Posterior cingulate gyrus (tissue), 11 donors: ENCODE results near the gene FAM236C.
"Not testable (repeated sequence)": the region's sequence is repeated elsewhere in the genome, so short reads cannot be mapped to it uniquely, and the experiment has no call there.

Experiments
- DNase-seq, 10 donors: peaks; one replicate each; pipeline versions ENCODE4 v3.0.0 to v3.0.0-alpha.2; 2020 to 2021; ENCODE audit warnings: mixed read lengths in 3 of 10
- intact Hi-C: fragments of 100-400 bp; cut with DNase I; formaldehyde crosslinking; loops from one replicate; pipeline ENCODE4 v1.15.1; 2023

The FAM236C gene

DNA sequence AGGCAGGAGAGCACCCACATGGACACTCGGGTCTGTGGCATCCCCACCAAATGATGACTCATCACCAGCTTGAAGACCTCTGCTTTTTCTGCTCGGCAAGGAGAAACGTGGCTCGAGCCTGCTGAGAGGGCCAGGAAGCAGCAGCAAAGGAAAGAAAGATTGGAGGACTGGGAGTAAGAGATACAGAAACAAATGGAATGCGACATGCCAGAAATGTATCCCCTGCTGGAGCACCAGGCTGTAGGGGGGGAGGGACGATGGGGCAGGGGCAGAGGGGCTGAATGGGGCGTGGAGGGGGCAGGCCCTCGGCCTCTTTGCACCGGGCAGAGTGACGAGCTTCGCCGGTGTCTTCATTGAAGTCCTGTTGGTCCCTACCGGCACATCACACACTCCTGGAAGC, at the start of gene FAM236C:
TSS of gene FAM236C (plus strand) at position 301 of the 400 bp plus-strand sequence. CDS start 100 bp downstream, outside the sequence.
- DNase-seq, intact Hi-C loops: not testable (repeated sequence)

DNA sequence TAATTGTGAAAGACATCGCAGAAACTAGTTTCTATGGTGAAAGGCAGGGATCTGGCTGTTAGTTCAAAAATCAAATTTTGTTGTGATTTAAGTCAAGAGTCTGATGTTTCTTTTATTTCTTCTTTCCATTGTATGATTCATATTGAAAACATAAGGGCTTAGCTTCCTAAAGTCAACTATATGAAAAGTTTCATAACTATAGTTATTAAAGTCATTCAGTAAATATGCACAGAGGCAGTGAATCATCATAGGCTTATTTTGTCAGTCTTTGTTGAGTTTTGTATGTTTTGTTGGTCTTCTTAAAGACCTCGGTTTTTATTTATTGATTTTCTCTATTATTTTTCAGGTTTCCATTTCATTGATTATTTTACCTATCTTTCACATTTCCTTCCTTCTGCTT, 29.5 kb upstream of the FAM236C start:
- intact Hi-C loops, DNase-seq: not testable (repeated sequence)

DNA sequence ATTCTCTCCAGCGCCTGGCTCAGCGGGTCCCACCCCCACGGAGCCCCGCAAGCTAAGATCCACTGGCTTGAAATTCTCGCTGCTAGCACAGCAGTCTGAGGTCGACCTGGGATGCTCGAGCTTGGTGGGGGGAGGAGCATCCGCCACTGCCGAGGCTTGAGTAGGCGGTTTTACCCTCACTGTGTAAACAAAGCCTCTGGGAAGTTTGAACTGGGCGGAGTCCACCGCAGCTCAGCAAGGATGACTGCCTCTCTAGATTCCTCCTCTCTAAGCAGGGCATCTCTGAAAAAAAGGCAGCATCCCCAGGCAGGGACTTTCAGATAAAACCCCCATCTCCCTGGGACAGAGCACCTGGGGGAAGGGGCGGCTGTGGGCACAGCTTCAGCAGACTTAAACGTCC, 22.7 kb upstream of the FAM236C start:
- intact Hi-C loops, DNase-seq: not testable (repeated sequence)

DNA sequence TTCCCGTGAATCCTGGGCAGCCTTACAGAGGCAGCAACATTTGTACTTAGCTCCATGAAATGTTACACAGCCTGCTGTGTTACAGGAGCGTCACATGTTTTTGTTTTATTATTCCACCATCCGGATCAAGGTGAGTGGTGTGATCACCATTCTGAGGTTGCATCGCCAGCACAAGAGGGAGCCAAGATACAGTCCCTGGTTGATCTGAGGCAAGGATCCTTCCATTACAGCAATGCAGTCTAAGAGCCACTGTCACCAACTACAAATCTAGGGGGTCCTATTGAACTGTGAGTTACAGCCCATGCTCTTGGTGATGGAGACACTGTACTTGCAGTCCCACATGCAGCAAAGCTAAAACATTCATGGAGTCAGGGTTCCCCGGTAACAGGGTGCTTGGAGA, 3.7 kb downstream of the FAM236C start:
- DNase-seq, intact Hi-C loops: not testable (repeated sequence)

DNA sequence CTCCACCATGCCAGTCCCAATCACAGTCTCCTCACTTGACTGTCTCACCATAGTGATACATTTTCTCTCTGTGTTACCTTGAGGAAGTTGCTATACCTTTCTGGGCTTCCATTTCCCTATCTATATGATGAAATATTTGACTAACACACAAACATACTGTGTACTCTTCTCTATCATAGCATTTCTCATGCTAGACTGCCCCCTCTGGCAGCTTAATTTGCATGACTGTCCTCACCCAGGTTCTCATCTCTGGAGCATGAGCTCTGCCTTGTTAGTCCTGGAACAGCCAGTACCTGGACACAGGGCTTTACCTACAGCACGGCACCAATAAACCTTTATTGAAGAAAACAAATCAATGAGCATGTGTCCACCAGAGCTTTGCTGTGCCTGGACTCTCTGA, 19.9 kb downstream of the FAM236C start:
- DNase-seq, intact Hi-C loops: not testable (repeated sequence)

DNA sequence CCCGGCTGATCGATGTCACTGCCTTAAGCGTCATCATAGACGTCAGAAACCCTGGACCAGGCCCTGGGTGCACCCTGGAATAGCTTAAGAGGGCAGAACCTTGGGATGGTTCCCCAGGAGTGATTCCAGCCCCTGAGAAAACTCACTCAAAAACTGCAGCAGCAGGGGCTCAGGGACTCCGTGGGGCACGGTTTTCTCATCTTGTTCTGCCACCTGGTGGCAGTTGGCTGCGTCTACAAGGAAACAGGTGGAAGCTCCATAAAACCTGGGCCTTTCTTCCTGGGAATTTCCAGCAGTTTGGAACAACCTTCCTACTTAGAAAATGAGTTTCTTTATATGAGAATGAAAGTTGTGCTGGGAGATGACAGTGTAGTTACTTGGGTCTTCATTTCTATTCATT, 24.0 kb downstream of the FAM236C start:
- DNase-seq, intact Hi-C loops: not testable (repeated sequence)

DNA sequence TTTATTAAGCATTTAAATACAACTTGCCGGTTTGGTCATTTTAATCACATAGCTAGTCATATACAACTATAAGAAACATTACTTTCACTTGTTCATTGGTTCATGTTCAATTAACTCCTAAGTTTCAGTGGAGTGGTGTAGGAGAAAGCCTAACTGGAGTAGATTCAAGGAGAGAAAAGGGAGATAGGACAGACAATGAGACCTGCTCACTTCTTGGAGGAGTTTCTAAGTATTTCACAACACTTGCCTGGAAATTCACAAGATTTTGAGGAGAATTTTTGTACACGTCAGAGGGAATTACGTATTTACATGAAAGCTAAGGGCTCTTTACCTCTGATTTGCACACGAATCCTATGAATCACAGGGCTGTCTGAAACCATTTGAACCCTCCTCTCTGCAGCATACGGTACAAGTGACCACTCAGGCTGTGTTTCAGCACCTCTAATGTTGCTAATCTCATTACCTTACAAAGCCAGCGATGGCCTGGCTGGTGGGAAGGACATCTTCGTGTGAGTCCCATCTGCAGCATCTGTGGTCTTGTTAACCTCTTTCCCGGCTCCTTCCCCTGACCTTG, 24.6 kb downstream of the FAM236C start:
- not testable (repeated sequence) for DNase-seq

DNA sequence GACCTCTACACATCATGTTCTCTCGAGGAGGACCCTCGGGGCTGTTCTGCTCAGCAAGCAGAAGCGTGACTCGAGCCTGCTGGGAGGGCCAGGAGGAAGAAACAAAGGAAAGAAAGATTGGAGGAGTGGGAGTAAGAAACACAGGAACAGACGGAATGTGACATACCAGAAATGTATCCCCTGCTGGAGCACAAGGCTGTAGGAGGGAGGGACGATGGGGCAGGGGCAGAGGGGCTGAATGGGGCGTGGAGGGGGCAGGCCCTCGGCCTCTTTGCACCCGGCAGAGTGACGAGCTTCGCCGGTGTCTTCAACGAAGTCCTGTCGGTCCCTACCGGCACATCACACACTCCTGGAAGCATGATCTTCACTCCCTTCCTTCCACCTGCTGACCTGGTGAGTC, 25.5 kb downstream of the FAM236C start, which contains the start of gene FAM236A:
TSS of gene FAM236A (plus strand) at position 301 of the 400 bp plus-strand sequence. CDS start at position 358, 57 bp downstream.
- DNase-seq, result not testable (repeated sequence)

More for the DNA sequence above, 24.6 kb downstream of the FAM236C start:
- intact Hi-C loops, result not testable (repeated sequence)

DNA sequence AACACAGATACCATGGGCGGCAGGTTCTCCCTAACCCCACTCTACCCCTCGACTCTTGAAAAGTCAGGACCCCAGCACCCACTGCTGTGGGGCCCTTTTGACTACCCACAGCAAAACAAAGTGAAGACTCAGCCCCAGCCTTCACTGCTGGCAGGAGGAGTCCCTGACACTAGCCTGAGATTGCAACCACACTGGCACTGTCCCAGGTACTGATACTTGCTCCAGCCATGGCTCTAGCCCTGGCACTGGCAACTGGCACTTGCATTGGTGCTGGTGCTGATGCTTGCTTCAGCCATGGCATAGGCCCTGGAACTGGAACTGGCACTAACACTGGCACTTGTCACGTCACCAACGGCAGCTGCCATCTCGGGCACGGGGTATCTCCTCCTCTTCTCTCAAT, 29.9 kb downstream of the FAM236C start:
- intact Hi-C loops, DNase-seq: not testable (repeated sequence)

More for the DNA sequence above, 25.5 kb downstream of the FAM236C start, which contains the start of gene FAM236A:
- intact Hi-C loops, result not testable (repeated sequence)

DNA sequence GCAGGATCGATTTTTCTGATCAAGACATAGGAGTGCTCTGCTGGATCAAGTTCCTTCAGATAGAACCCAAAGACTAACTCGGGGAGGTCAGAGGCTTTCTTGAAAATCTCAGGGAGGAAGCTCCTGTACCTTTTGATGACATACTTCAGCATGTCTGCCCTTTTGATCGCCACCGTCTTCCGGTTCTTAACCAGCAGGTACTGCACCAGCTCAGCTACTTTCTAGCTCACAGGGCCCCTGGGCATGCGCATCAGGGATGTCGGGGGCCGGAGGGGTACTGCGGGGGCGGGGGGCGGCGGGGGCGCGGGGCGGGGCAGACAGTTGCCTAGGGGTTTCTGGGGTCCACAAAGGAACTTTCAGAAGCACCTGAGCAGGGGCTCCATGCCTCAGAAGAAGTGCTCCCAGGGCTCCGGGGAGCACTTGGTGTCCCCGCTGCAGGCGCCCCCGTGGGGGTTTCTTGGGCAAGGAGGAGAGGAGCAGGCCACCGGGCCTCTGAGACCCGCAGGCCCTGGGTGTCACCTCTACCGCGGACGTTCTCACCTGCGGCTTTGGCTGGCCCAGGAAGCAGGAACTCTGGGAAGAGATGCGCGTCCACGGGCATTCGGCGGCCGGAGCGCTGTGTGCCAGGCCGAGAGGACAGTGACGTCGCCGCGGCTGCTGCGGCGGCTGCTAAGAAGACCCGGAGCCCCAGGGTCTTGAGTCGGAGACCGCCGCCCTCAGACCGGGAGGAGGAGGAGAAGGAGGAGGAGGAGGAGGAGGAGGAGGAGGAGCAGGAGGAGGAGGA, 30.8 kb downstream of the FAM236C start:
- intact Hi-C loops, DNase-seq: not testable (repeated sequence)

DNA sequence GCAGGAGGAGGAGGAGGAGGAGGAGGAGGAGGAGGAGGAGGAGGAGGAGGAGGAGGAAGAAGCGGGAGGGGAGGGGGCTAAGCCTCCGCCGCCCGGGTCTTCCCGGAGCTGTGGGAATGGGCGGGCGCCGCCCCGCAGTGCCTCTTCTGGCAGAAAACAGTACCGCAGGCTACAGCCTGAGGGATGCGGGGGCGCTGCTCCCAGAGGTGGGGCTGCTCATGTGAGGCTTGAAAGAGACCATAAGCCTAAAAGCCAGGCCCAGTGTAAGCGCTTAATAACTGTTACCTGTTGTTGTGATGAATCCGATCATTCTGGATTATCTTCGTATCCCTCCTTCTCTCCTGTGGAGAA, 31.4 kb downstream of the FAM236C start, which contains the start of gene DMRTC1:
TSS of gene DMRTC1 (minus strand) at position 19 of the 351 bp plus-strand sequence. CDS start 68,143 bp downstream, outside the sequence.
- DNase-seq, intact Hi-C loops: not testable (repeated sequence)

DNA sequence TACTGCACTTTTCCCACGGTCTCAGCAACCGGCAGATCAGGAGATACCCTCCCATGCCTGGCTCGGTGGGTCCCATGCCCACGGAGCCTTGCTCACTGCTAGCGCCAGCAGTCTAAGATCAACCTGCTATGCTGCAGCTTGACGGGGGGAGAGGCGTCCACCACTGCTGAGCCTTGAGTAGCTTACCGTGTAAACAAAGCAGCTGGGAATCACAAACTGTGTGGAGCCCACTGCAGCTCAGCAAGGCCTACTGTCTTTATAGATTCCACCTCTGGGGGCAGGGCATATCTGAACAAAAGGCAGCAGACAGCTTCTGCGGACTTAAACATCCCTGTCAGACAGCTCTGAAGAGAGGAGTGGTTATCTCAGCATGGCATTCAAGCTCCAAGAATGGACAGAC, 47.6 kb downstream of the FAM236C start:
- intact Hi-C loops, DNase-seq: not testable (repeated sequence)
